Urothelium cell line (cell line): ENCODE measurements around the gene NKD2.

Experiments used
- DNase-seq: peaks from one replicate; pipeline ENCODE4 v3.0.0; 2011; ENCODE audit warnings: low spot score, mixed read lengths
- FAIRE-seq: peaks from 2 replicates; lab custom pipeline; 2011; peaks lifted over from hg19 to GRCh38; lab: Jason Lieb, UNC

NKD2 gene

GRCh38 chr5:1028481-1029281 is 20.1 kb downstream of the NKD2 start:
- no peak for DNase-seq
- FAIRE-seq: no peak

DNA sequence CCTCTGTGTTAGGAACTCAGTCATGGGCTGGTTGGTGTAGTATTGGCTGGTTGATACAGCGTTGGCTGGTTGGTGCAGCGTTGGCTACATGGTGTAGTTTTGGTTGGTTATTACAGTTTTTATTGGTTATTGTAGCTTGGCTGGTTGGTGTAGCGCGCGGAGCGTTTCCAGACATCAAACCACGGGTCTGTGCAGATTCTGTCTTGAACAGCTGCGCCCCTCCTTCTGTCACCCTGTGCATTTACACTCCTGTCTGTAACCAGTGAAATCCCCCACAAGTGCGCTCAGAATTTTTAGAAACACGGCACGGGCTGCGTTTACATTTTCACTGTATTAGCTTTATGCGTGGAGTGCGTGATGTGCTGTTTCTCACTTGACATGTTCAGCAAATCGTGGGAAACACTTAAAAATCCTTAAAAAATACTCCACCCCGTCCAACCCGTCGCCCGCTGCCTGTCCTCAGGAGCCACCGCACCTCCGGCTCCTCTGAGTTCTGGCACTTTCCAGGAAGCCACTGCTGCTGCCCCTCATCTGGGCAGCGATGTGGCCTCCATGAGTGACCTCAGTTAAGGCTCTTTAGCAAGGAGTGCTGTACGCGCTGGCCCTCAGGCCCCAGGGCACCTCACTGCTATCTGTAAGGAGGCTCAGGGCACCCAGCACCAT is 20.8 kb downstream of the NKD2 start:
- FAIRE-seq: no peak
- no peak for DNase-seq

DNA sequence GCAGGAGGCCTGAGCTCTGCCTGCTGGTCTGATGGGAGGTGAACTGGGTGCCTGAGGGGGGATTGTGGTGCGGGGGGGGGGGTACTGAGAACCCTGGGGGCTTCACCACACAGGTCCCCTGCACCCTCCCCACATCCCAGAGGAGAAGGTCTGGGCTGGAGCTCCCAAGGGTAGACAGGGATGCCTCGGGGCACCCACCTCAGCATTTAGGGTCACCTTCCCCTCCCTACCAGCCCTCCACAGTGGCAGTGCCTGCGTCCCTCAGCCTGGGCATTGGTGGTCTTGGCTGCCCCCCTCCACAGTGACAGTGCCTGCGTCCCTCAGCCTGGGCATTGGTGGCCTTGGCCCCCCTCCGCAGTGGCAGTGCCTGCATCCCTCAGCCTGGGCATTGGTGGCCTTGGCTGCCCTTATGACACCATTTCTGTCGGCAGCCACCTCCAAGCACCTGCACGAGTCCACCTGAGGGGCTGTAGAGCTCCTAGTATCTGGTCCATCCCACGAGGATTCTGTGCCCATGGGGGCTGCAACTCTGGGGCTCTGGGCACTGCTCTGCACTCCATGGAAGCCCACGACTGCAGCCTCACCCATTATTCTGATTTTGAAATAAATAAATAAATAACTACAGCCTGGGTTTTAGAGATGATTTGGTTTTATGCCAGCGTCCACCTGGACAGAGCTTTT is 21.5 kb downstream of the NKD2 start:
- no peak for DNase-seq
- peak; percentile 9 for FAIRE-seq

DNA sequence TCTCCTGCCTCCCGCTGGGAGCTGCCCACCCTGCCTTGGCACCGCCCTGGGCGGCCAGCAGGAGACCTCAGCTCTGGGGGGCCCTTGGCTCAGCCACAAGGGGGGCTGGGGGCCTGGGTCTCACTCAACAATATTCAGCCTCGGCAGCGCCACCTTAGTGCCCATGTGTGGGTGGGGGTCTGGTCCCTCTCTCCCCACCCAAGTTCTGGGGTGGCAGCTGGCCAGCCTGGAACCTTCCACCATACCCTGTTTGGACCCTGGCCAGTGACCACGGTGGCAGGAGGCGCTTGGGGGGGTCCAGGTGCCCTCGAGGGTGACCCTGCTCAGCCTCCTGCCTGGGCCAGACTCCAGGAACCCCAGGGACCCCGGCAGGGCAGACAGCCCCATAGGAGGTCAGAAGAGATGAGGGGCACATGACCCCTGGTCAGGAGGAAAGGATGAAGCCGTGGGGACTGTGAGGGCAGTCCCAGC is 22.2 kb downstream of the NKD2 start:
- no peak for DNase-seq
- FAIRE-seq: no peak

DNA sequence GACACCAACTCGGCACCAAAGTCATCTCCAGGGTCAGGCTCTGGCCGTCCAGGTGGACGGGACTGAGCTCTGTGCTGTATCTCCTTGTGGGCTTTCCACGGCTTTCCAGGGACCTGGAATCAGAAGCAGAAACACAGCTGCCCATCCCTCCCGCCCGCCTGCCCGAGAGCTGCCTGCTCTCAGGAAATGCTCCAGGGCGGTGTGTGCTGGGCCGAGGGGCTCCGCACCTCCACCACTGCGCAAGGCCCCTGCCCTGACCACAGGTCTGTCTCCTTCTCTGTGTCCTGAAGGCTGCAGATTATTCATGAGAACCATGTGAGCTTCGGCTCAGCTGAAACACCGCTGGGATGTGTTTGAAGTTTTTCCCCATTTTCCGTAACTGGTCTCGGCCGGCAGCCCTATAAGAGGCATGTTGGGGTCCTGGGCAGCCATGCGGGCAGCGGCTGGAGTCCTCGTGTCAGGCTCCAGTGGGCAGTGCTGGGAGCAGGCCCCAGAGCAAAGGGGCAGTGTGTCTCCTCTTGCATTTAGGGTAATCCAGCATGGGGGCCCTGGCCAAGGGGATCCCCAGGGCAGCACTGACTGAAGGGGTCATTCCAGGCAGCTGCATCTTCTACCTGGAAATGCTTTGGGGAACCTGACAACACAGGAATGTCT is 22.8 kb downstream of the NKD2 start:
- DNase-seq: no peak
- FAIRE-seq: no peak

- FAIRE-seq (no peak), DNase-seq (no peak)
These were observed 23.4 kb downstream of the NKD2 start for GRCh38 chr5:1032011-1032410.

DNA sequence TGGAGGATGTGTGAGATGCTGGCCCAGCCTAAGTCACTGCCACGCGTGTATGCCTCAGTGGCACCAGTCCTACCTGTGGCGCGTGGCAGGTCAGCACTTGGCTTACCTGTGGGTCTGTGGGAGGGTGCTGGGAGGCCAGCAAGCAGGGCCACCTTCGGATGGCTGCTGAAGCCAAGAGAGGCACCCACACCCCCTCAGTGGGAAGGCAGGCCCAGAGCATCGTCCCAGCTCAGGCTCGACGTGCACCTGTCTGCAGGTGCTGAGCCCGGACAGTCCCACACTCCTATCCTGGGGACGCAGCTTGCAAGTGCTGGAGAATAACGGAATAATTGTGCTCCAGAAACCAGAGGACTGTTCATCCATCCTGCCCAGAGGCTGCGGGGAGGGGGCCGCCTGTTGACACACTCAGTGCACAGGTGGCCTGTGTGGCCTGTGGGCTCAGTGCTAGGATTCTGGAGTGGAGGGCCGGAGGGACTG is 24.0 kb downstream of the NKD2 start:
- no peak for DNase-seq
- no peak for FAIRE-seq

- FAIRE-seq (no peak), DNase-seq (no peak)
These were observed 24.6 kb downstream of the NKD2 start for GRCh38 chr5:1033178-1033577.

DNA sequence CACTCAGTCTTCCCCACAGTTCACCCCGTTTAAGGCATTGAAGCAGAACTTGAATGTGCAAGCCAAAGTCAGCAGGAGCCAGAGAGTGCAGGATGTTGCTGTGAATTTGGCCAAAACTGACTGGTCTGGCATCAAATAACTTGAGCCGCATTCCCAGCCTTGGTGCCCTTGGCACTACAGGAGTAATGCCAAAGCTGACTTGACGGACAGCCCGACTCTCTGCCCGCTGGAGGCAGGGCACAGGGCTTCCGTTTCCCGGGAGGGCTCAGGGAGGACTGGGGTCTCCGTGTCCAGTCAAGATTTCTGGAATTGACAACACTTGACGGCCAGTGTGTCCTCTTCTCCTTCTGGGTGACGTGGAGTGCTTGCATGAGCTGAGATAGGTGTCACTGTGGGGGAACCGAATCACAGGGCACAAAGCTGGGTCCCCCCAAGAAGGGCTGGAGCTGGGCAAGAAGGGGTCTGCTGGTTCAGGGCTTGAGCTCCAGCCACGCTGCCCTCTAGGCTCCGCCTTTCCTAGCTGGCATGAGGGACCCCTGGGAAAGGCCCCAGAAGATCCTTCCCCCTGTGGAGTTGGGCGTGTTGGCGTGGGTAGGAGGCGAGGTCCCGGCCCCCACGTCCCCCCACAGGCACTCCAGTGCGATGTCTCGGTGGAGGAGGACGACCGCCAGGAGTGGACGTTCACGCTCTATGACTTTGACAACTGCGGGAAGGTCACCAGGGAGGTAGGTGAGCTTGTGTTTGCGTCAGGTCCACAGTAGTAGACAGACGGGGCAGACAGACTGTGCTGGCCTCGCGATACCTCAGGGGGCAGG is 25.2 kb downstream of the NKD2 start:
- FAIRE-seq (no peak), DNase-seq (no peak)

GRCh38 chr5:1034421-1034905 is 25.9 kb downstream of the NKD2 start:
- no peak for DNase-seq
- FAIRE-seq: no peak

DNA sequence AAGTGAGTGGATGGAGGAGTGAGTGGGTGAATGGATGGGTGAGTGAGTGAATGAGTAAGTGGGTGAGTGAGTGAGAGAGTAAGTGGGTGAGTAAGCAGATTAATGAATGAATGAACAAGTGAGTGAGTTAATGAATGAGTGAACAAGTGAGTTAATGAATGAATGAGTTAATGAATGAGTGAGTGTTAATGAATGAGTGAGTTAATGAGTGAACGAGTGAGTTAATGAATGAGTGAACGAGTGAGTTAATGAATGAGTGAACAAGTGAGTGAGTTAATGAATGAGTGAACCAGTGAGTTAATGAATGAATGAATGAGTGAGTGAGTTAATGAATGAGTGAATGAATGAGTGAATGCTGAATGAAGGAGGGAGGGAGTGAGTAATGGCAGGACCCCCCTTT is 26.4 kb downstream of the NKD2 start:
- DNase-seq (no peak), FAIRE-seq (peak; percentile 78)

DNA sequence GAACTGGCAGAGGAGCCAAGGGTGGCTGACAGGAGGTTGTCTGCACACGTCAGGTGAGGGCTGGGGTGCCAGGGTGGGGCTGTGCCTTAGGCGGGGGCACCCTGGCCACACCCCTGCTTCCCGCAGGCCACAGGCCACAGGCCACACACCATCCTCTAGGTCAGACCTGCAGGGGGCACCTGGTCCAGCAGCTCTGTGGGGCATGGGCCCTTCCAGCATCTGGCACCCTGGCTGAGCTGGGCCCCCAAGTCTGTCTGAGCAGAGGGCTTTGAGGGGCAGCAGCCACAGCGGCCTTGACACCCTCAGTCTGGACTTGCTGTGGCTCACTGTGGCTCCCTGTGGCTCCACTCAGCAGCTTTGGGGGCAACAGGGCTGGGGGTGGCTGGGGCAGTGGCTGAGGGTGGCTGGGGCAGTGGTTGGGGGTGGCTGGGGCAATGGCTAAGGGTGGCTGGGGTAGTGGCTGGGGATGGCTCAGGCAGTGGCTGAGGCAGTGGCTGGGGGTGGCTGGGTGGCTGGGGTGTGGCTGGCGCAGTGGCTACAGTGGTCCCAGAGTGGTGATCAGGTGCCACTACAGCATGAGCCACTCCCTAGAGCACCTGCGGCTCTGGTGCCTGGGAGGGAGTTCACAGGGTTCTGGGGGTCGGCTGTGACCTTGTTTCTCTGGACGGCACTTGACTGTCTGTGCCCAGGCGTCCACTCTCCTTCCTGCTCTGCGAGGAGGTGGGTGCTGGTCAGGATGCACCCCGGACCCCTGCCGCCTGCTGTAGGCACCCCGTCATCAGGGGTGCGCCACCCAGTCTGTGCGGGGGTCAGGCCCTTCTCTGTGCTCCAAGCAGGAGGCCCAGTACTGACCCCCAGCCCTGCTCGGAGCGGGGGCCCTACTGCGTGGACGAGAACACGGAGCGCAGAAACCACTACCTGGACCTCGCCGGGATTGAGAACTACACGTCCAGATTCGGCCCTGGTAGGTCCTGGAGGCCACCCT is 27.1 kb downstream of the NKD2 start:
- no peak for FAIRE-seq
- no peak for DNase-seq

- DNase-seq (no peak), FAIRE-seq (peak; percentile 97)
These were observed 28.0 kb downstream of the NKD2 start for GRCh38 chr5:1036504-1037122.

- FAIRE-seq (no peak), DNase-seq (no peak)
These were observed 28.6 kb downstream of the NKD2 start for GRCh38 chr5:1037123-1037670.

DNA sequence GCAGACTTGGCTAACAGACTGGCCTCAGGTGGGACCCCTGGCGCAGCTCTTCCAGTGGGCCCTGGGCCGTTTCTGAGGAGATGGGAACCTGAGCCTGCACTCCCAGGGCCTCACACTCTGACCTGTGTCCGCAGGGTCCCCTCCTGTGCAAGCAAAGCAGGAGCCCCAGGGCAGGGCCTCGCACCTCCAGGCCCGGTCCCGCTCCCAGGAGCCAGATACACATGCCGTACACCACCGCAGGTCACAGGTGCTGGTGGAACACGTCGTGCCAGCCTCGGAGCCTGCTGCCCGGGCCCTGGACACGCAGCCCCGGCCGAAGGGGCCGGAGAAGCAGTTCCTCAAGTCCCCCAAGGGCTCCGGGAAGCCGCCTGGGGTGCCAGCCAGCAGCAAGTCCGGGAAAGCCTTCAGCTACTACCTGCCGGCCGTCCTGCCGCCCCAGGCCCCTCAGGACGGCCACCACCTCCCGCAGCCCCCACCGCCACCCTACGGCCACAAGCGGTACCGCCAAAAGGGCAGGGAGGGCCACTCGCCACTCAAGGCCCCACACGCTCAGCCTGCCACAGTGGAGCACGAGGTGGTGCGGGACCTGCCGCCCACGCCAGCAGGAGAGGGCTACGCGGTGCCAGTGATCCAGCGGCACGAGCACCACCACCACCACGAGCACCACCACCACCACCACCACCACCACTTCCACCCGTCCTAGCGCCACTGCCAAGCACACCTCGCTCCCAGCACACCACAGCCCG is 29.2 kb downstream of the NKD2 start:
- FAIRE-seq (no peak), DNase-seq (no peak)

DNA sequence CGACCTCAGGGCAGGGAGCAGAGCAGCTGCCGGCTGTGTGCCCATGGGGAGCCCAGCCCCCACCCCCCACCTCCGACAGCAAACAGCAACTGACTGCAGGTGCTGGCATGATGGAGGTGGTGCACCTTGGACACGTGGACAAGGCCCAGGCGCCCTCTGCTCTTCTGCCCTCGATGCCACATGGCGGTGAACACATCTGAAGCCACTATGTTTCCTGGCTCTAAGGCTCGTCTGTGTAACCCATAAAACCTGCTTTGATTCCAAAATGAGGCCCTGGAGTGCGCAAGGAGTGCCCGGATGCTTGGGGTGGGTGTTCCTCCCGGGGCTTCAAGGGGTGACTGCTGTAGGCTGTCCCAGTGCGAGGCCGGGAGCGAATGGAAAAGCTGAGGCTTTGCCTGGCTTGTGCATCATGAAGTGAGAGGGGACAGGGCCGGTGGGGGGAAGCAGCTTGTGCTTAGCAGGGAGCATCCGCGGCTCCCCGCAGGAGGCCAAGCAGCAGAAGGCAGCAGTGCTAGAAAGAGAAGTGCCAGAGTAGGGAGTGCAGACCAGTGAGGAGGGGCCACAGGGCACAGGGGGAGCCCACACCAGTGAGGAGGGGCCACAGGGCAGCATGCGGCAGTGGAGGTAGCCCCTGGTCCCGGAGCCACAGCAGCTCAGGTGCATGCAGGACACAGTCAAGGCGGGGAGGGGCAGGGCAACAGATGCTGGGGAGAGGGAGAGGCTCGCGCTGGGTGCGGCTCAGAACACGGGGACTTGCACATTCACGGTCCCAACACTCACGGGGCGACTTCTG is 30.0 kb downstream of the NKD2 start:
- DNase-seq: no peak
- FAIRE-seq: peak; percentile 73

DNA sequence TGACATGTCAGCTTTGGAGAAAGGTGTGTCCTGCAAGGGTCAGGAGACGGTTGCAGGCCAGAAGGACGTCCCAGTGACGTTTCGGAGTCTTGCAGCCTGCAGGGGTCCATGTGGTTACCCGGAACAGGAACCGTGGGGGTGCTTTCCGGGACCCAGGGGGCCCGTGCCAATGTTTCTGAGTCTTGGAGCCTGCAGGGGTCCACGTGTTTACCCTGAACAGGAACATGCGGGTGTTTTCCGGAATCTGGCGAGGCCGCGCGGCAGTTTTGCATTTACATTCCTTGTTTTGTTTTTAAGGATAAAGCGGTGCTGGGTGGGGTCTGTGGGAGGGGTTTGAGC is 30.6 kb downstream of the NKD2 start:
- DNase-seq (no peak), FAIRE-seq (no peak)
